HG02884 (cell line): ENCODE results near the gene CDX4.
"Not testable (repeated sequence)": the region's sequence is repeated elsewhere in the genome, so short reads cannot be mapped to it uniquely, and the experiment has no call there.

Experiments used
- ATAC-seq: cut with Tn5 transposase; IDR thresholded peaks from one replicate; pipeline ENCODE4 v1.9.1; 2021; ENCODE audit warnings: mild to moderate bottlenecking, moderate library complexity; ENCODE audit not compliant: unreplicated experiment

The CDX4 gene

GRCh38 chrX:73446831-73447230 is at the start of gene CDX4:
Gene CDX4, plus strand, starts transcription at chrX:73447053. Its CDS starts 201 bp downstream, at chrX:73447254.
- no peak for ATAC-seq

- ATAC-seq: no peak
Measured at GRCh38 chrX:73398185-73398914, 48.5 kb upstream of the CDX4 start.

- no peak for ATAC-seq
Measured at GRCh38 chrX:73400136-73400748, 46.6 kb upstream of the CDX4 start.

- no peak for ATAC-seq
Measured at GRCh38 chrX:73401591-73402266, 45.1 kb upstream of the CDX4 start.

- no peak for ATAC-seq
Measured at GRCh38 chrX:73412930-73413329, 33.9 kb upstream of the CDX4 start.

GRCh38 chrX:73447311-73447794 is 500 bp downstream of the CDX4 start:
- no peak for ATAC-seq

GRCh38 chrX:73448379-73448778 is 1.5 kb downstream of the CDX4 start:
- ATAC-seq: no peak

- no peak for ATAC-seq
Measured at GRCh38 chrX:73455171-73455570, 8.3 kb downstream of the CDX4 start.

GRCh38 chrX:73457306-73457705 is 10.5 kb downstream of the CDX4 start:
- ATAC-seq: no peak

GRCh38 chrX:73468376-73468775 is 21.5 kb downstream of the CDX4 start:
- no peak for ATAC-seq

- no peak for ATAC-seq
Measured at GRCh38 chrX:73478961-73479360, 32.1 kb downstream of the CDX4 start.

- ATAC-seq: no peak
Measured at GRCh38 chrX:73481521-73481920, 34.7 kb downstream of the CDX4 start.

GRCh38 chrX:73490661-73491060 is 43.8 kb downstream of the CDX4 start:
- no peak for ATAC-seq

- ATAC-seq: not testable (repeated sequence)
Measured at GRCh38 chrX:73492178-73492577, 45.3 kb downstream of the CDX4 start.
